Activated naive CD4-positive, alpha-beta T cell treated with Interleukin-2 at 50 U/mL for 16 hours (primary cell): Measurements from ENCODE around the gene LANCL3.
A peak's percentile ranks its signal among the peaks of the same experiment; 100 is the strongest.

Experiments
- DNase-seq: peaks from one replicate; pipeline ENCODE4 v3.0.0-alpha.2; 2020

Gene LANCL3

DNA sequence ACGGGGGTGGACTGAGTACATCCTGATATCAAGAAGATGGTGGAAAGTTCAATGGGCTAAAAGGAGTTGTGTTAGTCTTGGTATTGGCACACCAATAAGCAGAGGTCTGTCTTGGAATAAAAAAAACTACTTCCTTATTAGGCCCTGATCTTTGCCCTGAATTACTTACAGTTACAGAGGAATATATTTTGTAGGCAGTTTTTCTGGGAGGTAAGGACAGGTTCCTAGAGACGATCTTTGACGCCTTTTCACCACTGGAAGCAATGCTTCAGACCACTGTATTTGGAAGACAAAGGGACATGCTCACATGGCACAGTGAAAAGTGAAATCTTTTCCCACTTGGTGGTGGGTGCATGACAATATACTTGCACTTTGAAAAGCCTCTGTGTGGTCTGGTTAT lies 113.5 kb downstream of the LANCL3 start:
- DNase-seq = no peak

DNA sequence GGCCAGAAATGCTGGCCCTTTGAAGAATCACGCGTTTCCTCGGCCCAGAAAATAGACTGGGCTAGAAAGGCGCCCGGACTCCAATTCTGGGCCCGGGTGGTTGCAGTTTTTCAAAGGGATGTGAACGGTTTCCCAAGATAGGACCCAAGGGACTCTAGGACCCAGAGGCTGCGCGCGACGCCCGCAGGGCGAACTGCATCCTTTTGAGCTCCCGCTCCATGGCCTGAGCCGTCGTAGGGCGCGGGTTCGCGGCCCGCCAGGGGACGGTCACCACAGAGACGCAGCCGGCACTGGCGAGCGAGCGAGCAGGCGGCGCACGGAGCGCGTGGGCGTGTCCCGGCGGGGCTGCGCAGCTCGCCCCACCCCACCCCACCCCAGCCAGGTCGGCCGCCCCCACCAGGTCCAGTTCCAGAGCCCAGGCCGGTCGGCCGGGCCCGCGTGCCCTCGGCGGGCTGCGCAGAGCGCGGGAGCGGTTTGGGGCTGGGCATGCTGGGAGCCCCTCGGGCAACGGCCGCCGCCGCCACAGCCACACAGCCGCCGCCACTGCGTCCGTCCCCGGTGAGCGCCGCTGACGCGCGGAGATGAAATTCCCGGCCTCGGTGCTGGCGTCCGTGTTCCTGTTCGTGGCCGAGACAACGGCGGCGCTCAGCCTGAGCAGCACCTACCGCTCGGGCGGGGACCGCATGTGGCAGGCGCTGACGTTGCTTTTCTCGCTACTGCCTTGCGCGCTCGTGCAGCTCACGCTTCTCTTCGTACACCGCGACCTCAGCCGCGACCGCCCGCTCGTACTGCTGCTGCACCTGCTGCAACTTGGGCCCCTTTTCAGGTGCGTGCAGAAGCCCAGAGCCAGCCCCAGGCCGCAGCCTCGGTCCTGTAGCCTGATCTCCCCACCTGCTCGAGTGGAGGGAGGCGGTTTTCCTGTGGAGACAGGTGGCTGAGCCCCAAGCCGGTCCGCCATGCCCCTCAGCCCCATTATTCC lies 114.2 kb downstream of the LANCL3 start, which contains the start of gene XK:
Gene XK, plus strand, starts transcription at position 411 of the 979 bp plus-strand sequence. Its CDS starts 171 bp downstream, at position 582.
- DNase-seq = peak; percentile 32

GRCh38 chrX:37686369-37686995 lies 115.0 kb downstream of the LANCL3 start:
- no peak for DNase-seq

- DNase-seq = no peak
Measured at GRCh38 chrX:37686996-37687395, 115.5 kb downstream of the LANCL3 start.

DNA sequence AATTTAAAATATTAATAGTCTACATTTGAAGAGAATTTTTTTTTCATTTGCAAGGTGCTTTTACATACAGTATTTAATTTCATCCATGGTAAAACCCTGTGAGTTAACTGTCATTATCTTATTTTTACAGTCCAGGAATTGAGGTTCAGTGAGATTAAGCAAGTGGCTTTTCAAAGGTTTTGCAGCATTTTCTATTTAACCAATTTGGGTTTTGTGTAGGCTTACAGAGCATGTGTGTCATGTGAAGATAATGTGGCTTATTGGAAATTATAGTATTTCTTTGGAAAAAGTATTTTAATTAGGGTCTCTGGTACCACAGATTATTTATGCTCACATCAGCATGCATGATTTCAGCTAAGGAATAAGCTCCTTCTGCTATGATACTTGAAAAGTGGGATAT lies 118.7 kb downstream of the LANCL3 start:
- no peak for DNase-seq

GRCh38 chrX:37692918-37693317 lies 121.5 kb downstream of the LANCL3 start:
- DNase-seq = no peak

DNA sequence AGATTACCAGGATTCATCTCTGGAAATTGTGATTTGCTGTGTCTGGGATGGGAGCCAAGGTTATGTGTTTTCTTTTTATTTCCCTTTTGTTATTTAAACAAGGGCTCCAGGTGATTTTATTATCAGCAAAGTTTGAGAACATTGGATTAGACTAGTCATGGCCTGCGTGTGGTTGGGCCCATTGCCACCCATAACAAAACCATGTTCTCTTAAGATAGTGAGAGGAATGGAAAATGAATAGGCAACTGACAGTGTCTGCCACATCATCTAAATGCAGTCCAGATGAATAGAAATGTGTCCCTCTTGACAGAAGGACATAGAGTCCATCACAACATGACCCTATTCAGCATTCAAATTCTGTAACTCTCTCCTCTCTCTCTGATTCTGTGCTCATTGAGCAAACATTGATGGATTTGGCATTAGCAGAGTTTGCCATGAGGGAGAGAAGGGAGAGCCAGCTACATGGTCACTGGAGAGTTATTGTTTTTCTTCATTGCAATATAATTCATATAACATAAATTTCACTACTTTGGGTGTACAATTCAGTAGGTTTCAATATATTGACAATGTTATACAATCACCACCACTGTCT lies 125.8 kb downstream of the LANCL3 start:
- DNase-seq = no peak

- no peak for DNase-seq
Measured at GRCh38 chrX:37701588-37701987, 130.1 kb downstream of the LANCL3 start.

DNA sequence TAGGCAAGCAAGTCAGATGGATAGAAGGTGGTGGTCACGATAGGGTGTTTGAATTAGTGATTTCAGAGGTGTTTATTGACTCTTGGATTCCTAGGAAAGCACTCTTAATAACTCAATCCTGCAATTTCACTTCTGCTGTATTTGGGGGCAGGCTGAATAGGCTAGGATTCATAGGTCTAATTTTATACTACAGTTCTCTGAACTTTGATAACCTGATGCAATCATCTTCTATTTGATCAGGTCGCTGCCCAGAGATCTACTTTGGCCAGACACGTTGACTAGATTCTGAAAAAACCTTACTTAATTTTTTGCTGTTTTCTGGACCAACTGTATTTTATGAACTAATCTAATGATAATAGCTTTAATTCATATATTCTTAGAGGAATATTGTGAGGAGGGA lies 140.5 kb downstream of the LANCL3 start:
- DNase-seq = no peak

- no peak for DNase-seq
Measured at GRCh38 chrX:37712458-37712857, 141.0 kb downstream of the LANCL3 start.

DNA sequence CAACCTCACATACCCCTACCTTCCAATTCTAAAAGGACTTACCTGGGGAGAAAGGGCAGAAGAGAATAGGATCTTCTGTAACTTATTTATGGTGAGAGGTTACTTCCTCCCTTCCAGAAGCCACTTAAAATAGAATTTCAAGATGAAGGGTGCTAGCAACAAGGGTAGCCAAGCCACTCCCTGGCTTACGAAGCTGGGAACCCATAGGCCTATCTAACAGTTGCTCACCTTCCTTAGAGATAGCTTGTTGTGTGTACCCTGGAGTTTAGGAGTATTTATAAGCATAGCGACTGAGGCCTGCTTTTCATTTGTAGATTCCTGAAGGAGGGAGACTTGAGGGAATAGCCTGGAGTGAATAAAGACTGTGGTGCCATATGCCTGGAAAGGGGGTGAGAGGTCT lies 143.0 kb downstream of the LANCL3 start:
- no peak for DNase-seq

DNA sequence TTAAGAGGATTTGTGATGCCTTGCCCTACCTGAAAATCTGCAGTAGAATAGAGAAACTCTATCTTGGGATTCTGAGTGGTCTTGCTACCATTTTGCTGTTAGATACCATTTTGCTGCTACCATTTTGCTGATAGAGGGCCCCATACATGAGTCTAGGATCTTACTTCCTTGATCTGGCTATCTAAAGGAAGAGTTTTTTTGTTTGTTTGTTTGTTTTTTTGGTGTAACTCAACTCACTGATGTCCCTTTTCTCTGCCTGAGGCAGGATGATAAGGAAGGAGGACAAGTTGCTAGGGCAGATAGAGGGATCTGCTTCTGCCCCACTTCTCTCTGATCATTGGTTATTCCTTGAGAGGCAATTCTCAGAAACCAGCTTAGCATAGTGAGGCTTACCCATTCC lies 145.1 kb downstream of the LANCL3 start:
- DNase-seq = no peak

GRCh38 chrX:37717708-37718107 lies 146.2 kb downstream of the LANCL3 start:
- no peak for DNase-seq

DNA sequence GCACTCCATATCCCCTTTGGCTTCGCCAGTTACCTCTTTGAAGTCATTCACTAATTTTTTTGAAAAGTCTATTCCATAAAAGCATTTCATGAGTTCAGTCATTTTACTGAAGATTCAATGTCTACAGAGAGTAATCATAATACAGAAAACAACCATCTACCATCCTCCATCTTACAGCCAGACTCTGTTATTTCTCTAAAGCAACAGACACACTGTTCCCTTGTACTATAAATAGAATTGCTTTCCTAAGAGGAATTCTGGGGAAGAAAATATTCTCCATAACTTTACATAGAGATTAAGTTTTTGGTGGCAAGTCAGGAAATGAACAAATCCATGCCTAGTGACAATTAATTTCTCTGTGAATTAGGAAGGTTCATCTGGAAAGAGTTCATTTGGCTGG lies 151.1 kb downstream of the LANCL3 start:
- DNase-seq = no peak

DNA sequence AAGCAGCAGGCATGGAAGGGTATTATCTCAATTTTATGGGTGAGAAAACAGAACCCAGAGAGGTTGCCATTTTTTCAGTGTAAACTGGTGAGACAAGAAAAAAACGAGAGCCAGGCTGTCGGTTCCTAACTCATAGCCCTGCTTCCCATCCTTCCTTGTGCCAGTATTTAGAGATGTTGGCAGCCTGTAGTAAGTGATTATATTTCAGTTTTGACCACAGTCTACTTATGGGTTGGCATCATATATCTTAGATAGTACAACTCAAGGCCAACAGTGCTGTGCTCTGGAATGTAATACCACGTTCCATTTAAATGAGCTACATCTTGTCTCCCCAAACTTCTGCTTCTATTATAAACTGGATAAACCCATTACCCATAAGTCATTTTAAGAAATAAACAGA lies 154.9 kb downstream of the LANCL3 start:
- no peak for DNase-seq
